COLO668 (cell line): Measurements from ENCODE around the gene HEATR5A.
"Not testable (repeated sequence)": the region's sequence is repeated elsewhere in the genome, so short reads cannot be mapped to it uniquely, and the experiment has no call there.

ENCODE experiments used
- DNase-seq: peaks from one replicate; lab custom pipeline; 2025; ENCODE audit not compliant: unreplicated experiment; lab: John Stamatoyannopoulos, UW

HEATR5A gene

DNA sequence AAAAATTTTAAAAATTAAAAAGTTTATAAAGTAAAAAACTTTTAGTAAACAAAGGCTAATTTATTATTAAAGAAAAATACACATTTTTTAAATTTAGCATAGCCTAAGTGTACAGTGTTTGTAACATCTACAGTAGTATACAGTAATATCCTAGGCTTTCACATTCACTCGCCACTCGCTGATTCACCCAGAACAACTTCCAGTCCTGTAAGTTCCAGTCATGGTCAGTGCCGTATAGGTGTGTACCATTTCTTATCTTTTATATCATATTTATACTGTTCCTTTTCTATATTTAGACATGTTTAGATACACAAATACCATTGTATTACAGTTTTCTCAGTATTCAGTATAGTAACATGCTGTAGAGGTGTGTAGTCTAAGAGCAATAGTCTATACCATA, 28.9 kb downstream of the HEATR5A start:
- DNase-seq: no peak

DNA sequence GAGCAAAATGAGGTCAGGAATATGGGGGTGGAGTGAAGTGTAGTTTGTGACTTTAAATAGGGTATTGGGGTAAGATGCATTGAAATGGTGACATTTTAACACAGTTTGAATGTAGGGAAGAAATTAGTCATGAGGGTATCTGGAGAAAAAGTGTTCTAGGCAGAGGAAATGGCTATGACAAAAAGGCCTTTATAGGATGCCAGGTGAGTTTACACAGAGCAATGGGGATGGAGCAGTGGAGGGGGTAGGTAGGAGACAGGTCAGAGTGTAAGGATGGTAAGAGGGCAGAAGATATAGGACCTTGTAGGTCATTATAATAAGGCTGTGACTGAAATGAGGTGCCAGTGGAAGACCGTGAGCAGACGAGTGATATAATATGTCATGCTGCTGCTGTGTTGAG, 30.4 kb downstream of the HEATR5A start:
- no peak for DNase-seq

- no peak for DNase-seq
Observed at GRCh38 chr14:31388687-31389413, 31.5 kb downstream of the HEATR5A start.

DNA sequence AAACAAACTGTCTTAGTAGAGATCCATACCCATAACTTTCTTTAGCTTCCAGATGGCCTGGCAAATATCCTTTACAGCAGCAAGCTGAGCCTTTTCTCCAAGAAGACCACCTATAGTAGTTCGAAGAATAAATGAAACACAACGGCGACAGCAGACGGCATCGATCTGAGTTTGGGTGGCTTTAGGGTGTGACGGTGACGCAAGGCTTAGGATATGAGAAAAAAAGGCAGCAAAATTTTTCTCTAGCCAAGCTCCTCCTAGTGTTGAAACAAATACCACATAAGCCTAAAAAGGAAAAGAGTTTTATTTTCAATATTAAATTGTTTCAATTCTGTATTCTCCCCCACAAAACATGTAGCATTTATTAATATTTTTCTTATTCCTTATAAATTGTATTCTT, 33.3 kb downstream of the HEATR5A start:
- no peak for DNase-seq

GRCh38 chr14:31386271-31386670, 34.1 kb downstream of the HEATR5A start:
- DNase-seq: no peak

GRCh38 chr14:31382221-31382620, 38.1 kb downstream of the HEATR5A start:
- DNase-seq: no peak

DNA sequence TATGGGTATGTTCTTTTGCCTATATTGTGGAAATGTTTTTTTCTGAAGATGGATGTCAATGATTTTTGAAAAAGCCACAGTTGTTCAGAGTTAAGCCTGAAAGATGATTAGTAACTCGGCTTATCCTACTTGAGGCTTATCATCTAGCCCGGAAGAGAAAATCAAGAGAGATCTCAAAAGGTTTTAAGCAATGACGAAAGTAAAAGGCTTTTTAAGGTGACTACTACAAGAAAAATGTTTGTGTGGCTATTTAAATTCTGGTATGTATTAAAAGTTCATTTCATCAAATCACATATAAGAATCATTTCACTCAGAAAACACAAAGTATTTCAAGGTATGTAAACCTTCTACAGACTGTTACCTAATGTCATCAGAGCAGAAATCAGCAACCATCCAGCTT, 40.2 kb downstream of the HEATR5A start:
- no peak for DNase-seq

DNA sequence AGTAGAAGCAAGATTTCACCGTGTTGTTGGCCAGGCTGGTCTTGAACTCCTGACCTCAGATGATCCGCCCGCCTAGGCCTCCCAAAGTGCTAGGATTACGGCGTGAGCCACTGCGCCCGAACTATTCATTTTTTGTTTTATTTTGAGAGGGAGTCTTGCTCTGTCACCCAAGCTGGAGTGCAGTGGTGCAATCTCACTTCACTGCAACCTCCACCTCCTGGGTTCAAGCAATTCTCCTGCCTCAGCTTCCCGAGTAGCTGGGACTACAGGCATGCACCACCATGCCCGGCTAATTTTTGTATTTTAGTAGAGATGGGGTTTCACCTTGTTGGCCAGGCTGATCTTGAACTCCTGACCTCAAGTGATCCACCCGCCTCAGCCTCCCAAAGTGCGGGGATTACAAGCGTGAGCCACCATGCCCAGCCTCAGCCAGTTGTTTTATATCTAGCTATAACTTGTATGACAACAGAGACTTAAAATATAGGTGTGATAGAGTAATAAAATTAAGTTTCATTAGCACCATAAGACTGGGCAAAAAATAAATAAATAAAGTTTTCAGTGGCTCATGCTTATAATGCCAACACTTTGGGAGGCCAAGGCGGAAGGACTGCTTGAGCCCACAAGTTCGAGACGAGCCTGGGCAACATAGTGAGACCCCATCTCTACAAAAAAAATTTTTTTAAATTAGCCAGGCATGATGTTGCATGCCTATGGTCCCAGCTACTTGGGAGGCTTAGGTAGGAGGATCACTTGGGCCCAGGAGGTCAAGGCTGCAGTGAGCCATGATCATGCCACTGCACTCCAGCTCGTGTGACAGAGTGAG, 41.0 kb downstream of the HEATR5A start:
- DNase-seq: not testable (repeated sequence)

DNA sequence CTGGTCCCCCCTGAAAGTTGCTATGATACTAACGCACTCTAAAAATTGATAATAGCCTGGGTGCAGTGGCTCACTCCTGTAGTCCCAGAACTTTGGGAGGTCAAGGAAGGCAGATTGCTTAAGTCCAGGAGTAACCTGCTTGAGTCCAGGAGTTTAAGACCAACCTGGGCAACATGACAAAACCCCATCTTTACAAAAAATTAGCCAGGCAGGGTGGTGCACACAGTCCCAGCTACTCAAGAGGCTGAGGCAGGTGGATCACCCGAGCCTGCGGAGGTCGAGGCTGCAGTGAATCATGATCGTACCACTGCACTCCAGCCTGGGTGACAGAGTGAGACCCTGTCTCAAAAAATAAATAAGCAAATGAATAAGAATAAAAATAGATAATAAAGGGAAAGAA, 42.9 kb downstream of the HEATR5A start:
- no peak for DNase-seq

DNA sequence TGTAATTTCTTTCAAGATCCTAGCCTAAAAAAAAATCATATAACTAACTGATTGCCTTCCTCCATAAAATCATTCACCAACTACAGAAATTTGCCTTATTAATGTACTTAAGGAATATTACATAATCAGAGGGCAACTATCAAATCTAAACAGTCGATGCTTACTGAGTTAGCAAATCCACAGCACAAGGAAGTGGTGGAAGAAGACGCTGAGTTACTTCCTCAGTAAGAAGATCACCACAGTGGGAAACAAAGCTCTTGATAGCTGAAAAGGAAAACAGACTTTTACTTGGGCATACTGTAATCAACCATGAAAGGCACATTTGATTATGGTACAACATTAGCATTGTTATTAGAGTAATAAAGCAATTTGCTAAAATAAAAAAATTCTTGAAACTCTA, 48.7 kb downstream of the HEATR5A start:
- DNase-seq: no peak

GRCh38 chr14:31363331-31364073, 56.8 kb downstream of the HEATR5A start:
- no peak for DNase-seq

DNA sequence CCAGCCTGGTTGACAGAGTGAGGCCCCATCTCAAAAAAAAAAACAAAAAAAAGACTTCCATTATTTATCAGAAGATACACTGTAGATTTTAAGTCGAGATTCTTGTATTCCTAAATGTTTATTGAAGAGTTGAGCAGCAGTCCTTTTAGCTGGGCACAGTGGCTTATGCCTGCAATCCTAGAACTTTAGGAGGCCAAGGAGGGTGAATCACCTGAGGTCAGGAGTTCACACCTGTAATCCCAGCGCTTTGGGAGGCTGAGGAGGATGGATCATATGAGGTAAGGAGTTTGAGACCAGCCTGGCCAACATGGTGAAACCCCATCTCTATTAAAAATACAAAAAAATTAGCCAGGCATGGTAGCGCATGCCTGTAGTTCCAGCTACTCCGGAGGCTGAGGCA, 57.6 kb downstream of the HEATR5A start:
- DNase-seq: no peak

- DNase-seq: not testable (repeated sequence)
Observed at GRCh38 chr14:31361761-31362160, 58.6 kb downstream of the HEATR5A start.

DNA sequence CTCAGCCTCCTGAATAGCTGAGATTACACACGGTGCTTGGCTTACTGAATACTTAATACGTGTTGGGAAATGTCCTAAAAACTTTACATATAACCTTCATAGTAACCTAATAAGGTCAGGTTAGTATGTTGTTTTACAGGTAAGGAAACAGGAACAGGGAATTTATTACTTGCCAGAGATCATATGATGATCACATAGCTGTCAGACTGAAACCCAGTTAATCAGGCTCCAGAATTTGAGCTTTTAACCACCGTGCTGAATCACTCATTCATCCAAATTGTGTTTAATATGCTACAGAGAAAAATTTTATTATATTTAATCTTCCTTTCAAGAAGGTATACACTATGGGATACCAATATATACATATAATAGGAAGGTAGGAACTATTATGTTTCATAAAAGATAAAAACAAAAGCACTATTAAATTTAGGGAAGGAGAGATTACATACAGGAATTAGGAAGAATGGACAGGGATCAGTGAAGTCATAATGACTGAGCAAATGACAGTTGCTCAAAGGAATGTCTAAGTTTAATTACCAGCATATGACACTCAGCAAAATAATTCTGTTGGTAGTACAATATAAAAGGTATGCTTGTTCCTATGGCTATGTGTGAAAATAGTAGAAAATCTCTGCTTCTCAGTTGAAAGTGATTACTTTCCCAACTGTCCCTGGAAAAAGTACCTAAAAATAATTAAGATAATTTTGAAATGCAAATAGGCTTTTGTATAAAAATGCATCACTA, 59.3 kb downstream of the HEATR5A start:
- DNase-seq: no peak

DNA sequence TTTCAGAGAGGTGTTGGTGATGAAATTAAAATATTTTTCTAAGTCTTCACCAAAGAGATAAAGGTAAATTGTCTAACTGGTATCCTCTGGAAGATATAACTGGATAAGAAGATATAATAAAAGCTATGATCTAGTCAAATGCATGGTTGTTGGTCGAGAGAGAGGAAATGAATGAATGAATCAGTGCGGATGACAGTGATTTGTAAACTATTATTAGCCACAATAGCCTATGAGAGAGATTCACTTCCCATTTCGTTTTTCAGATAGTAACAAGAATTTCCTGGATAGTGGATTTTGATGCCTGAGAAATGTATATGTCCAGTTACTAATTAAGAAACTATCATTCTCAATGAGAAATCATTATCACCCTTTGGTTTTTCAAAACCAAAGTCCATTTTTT, 63.1 kb downstream of the HEATR5A start:
- no peak for DNase-seq

DNA sequence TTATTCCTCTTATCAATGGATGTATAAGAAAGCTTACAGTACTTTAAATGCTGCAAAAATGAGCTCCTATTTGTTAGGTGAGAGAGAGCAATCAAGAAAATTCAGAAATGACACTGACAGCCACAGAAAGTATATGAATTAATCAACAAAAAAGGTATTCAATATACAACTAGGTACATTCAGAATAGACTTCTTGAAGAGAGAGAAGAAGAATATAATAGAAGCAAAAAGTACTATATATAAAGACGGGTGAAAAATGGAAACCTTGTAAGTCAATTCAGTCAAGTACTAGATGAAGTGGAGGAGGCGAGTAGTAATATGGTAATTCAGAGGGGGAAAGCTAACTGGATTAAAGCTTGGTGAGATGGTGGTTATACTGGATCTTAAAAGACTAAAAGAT, 74.3 kb downstream of the HEATR5A start:
- no peak for DNase-seq

GRCh38 chr14:31341280-31341679, 79.1 kb downstream of the HEATR5A start:
- no peak for DNase-seq

DNA sequence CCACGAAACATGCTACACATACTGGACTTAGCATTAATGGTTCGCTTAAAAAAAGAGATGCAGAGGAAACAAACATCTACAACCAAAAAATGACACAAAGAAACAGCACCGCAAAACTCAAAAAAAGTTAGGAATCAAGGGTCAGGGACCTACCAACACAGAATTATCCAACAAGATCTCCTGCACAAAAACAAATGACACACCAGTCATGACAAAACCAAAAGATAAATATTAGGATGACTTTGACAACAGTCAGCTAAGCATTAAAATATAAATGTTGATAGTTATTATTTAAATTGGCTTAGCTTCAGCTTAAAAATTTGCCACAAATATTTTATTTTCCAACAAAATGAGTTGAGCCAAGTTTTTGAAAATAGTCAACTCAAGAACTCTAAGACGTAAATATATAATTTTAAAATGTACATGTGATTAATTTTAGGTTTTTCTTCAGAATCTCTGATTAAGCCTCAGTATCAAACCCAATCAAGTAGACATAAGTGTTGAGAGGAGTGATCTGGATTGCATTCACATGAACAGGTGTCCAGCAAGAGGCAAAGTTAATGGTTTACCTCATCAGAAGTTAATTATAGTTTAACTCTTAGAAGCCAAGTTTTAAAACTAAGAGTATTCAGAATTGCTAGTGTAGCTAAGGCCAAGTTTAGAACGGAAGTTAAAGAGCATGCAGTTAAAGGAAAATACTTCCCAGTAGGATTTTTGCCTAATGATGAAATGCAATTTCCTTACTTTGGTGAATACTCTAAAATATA, 79.9 kb downstream of the HEATR5A start:
- DNase-seq: no peak

- no peak for DNase-seq
Observed at GRCh38 chr14:31339743-31340142, 80.6 kb downstream of the HEATR5A start.

DNA sequence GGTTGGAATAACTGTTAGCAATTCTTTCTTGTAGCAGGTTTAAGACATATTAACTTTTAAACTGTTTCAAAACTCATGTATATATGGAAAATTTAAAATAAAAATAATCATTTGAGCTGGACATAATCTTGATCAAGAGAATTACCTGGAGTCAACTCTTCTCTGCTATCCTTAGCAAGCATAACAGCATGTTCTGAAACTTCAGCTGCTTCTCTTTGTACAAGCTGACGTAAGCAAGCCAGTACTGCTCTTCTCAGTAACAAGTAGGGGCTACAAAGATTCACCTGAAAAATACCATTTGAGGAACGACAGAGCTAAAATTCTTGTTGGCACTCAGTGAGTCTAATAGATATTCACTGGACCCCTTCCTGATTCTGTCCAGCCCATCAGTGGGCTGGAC, 83.0 kb downstream of the HEATR5A start:
- no peak for DNase-seq
